Stimulated activated CD8-positive, alpha-beta memory T cell treated with anti-CD3 and anti-CD28 coated beads, Interleukin-7, amount 100 ng/mL, for 1 hour (primary cell): Measurements from ENCODE around the gene WNT2B.

ENCODE experiments used
- DNase-seq, 2 donors: peaks; one replicate each; pipeline ENCODE4 v3.0.0-alpha.2; 2020; ENCODE audit warnings: low read depth in 2 of 2

WNT2B gene

GRCh38 chr1:112504661-112505399 is 3.9 kb upstream of the WNT2B start:
- DNase-seq: no peak

- no peak for DNase-seq
Observed at GRCh38 chr1:112505400-112505785, 3.4 kb upstream of the WNT2B start.

GRCh38 chr1:112505878-112506277 is 2.9 kb upstream of the WNT2B start:
- DNase-seq: no peak

- DNase-seq: no peak
Observed at GRCh38 chr1:112506306-112506705, 2.5 kb upstream of the WNT2B start.

GRCh38 chr1:112506731-112507130 is 2.0 kb upstream of the WNT2B start:
- DNase-seq: no peak

GRCh38 chr1:112507336-112507735 is 1.4 kb upstream of the WNT2B start:
- no peak for DNase-seq

GRCh38 chr1:112507921-112508277 is 866 bp upstream of the WNT2B start:
- no peak for DNase-seq

- DNase-seq: no peak
Observed at GRCh38 chr1:112509005-112509659, 367 bp downstream of the WNT2B start.

- no peak for DNase-seq
Observed at GRCh38 chr1:112509660-112510178, 954 bp downstream of the WNT2B start.

- no peak for DNase-seq
Observed at GRCh38 chr1:112510340-112510739, 1.6 kb downstream of the WNT2B start.

GRCh38 chr1:112511897-112512296 is 3.1 kb downstream of the WNT2B start:
- DNase-seq: no peak

GRCh38 chr1:112513112-112513870 is 4.5 kb downstream of the WNT2B start:
- no peak for DNase-seq

GRCh38 chr1:112514901-112515300 is 6.1 kb downstream of the WNT2B start:
- DNase-seq: no peak

GRCh38 chr1:112515311-112516009 is 6.7 kb downstream of the WNT2B start:
- no peak for DNase-seq

GRCh38 chr1:112516141-112516540 is 7.4 kb downstream of the WNT2B start:
- DNase-seq: no peak

GRCh38 chr1:112517231-112517630 is 8.5 kb downstream of the WNT2B start:
- no peak for DNase-seq

- no peak for DNase-seq
Observed at GRCh38 chr1:112517646-112518045, 8.9 kb downstream of the WNT2B start.

- DNase-seq: no peak
Observed at GRCh38 chr1:112518186-112518585, 9.4 kb downstream of the WNT2B start.

GRCh38 chr1:112520166-112520565 is 11.4 kb downstream of the WNT2B start:
- DNase-seq: no peak

- DNase-seq: no peak
Observed at GRCh38 chr1:112522621-112523020, 13.9 kb downstream of the WNT2B start.

- DNase-seq: no peak
Observed at GRCh38 chr1:112524251-112524650, 15.5 kb downstream of the WNT2B start.

- DNase-seq: no peak
Observed at GRCh38 chr1:112524986-112525385, 16.2 kb downstream of the WNT2B start.
